H9 (cell line): ENCODE results near the gene DUSP28. TPM values are rescaled to one million over a fixed set of nuclear protein-coding genes. Genes with fewer than 3 reads are reported as not detected.

Source experiments
- DNase-seq: peaks from one replicate; pipeline ENCODE4 v3.0.0-alpha.2; 2017
- H2AFZ ChIP-seq: one replicate; pipeline ENCODE4 v1.6.1; 2013; ENCODE audit warnings: mild to moderate bottlenecking, low read length, control low read depth, moderate library complexity
- H2AK5ac ChIP-seq: 2 replicates; pipeline ENCODE4 v1.6.1; 2013; ENCODE audit warnings: low read length, control low read depth, mixed read lengths; ENCODE audit not compliant: insufficient read length
- H2BK120ac ChIP-seq: one replicate; pipeline ENCODE4 v1.6.1; 2013; ENCODE audit warnings: low read depth, mild to moderate bottlenecking, low read length, control low read depth, inconsistent platforms; ENCODE audit not compliant: poor library complexity, severe bottlenecking
- H2BK12ac ChIP-seq: 2 replicates; pipeline ENCODE4 v1.6.1; 2013; ENCODE audit warnings: low read length, control low read depth, mixed read lengths, low read depth; ENCODE audit not compliant: insufficient read length
- H2BK15ac ChIP-seq: 2 replicates; pipeline ENCODE4 v1.6.1; 2013; ENCODE audit warnings: low read depth, low read length, control low read depth
- H2BK20ac ChIP-seq: one replicate; pipeline ENCODE4 v1.6.1; 2013; ENCODE audit warnings: low read depth, mild to moderate bottlenecking, low read length, control low read depth, inconsistent platforms; ENCODE audit not compliant: poor library complexity, severe bottlenecking
- H2BK5ac ChIP-seq: 2 replicates; pipeline ENCODE4 v1.6.1; 2013; ENCODE audit warnings: low read length, control low read depth, mixed read lengths; ENCODE audit not compliant: insufficient read length
- H3K14ac ChIP-seq: 2 replicates; pipeline ENCODE4 v1.6.1; 2013; ENCODE audit warnings: low read length, control low read depth; ENCODE audit not compliant: insufficient read depth
- H3K18ac ChIP-seq: 2 replicates; pipeline ENCODE4 v1.6.1; 2013; ENCODE audit warnings: low read depth, mild to moderate bottlenecking, mixed read lengths, low read length, control low read depth; ENCODE audit not compliant: insufficient read length
- H3K23ac ChIP-seq: 2 replicates; pipeline ENCODE4 v1.6.1; 2013; ENCODE audit warnings: low read length, control low read depth, mixed read lengths, low read depth; ENCODE audit not compliant: insufficient read length
- H3K23me2 ChIP-seq: 2 replicates; pipeline ENCODE4 v1.6.1; 2013; ENCODE audit warnings: low read depth, mild to moderate bottlenecking, mixed read lengths, low read length, control low read depth; ENCODE audit not compliant: insufficient read length, poor library complexity, severe bottlenecking
- H3K27ac ChIP-seq: 2 replicates; pipeline ENCODE4 v1.5.1; 2013; ENCODE audit warnings: low read length, control low read depth, mixed read lengths, low read depth; ENCODE audit not compliant: insufficient read length
- H3K27me3 ChIP-seq: 2 replicates; pipeline ENCODE4 v1.6.1; 2013; ENCODE audit warnings: low read length, control low read depth, inconsistent platforms; ENCODE audit not compliant: insufficient read depth
- H3K4ac ChIP-seq: 2 replicates; pipeline ENCODE4 v1.6.1; 2013; ENCODE audit warnings: low read depth, mild to moderate bottlenecking, control low read depth, inconsistent platforms, low read length, moderate library complexity
- H3K4me1 ChIP-seq: 2 replicates; pipeline ENCODE4 v1.6.1; 2013; ENCODE audit warnings: low read length, control low read depth, inconsistent platforms; ENCODE audit not compliant: insufficient read depth
- H3K4me2 ChIP-seq: 2 replicates; pipeline ENCODE4 v1.6.1; 2013; ENCODE audit warnings: low read length, control low read depth, mixed read lengths; ENCODE audit not compliant: insufficient read length, insufficient read depth
- H3K56ac ChIP-seq: 2 replicates; pipeline ENCODE4 v1.6.1; 2013; ENCODE audit warnings: low read depth, mild to moderate bottlenecking, mixed read lengths, low read length, control low read depth; ENCODE audit not compliant: insufficient read length
- H3K79me1 ChIP-seq: 2 replicates; pipeline ENCODE4 v1.6.1; 2013; ENCODE audit warnings: low read depth, mild to moderate bottlenecking, moderate library complexity, low read length, control low read depth, inconsistent platforms; ENCODE audit not compliant: insufficient read depth, poor library complexity, severe bottlenecking
- H3K79me2 ChIP-seq: 2 replicates; pipeline ENCODE4 v1.6.1; 2013; ENCODE audit warnings: low read length, control low read depth, inconsistent platforms; ENCODE audit not compliant: insufficient read depth
- H3K9ac ChIP-seq: 2 replicates; pipeline ENCODE4 v1.6.1; 2013; ENCODE audit warnings: low read length, control low read depth, mixed read lengths; ENCODE audit not compliant: insufficient read length; ENCODE audit errors: extremely low read depth
- H3K9me3 ChIP-seq: one replicate; pipeline ENCODE4 v1.6.1; 2013; ENCODE audit warnings: low read depth, low read length, inconsistent platforms; ENCODE audit not compliant: control insufficient read depth
- H3T11ph ChIP-seq: one replicate; pipeline ENCODE4 v1.6.1; 2013; ENCODE audit warnings: mild to moderate bottlenecking, low read length, control low read depth, inconsistent platforms
- H4K20me1 ChIP-seq: one replicate; pipeline ENCODE4 v1.6.1; 2013; ENCODE audit not compliant: control insufficient read depth, insufficient read length, insufficient read depth
- H4K5ac ChIP-seq: 2 replicates; pipeline ENCODE4 v1.6.1; 2013; ENCODE audit warnings: low read depth, mild to moderate bottlenecking, mixed read lengths, low read length, control low read depth; ENCODE audit not compliant: insufficient read length
- H4K8ac ChIP-seq: replicated peaks from 2 replicates; pipeline ENCODE4 v1.6.1; 2013; ENCODE audit warnings: low read length, control low read depth, mixed read lengths, low read depth; ENCODE audit not compliant: insufficient read length
- H4K91ac ChIP-seq: 2 replicates; pipeline ENCODE4 v1.6.1; 2013; ENCODE audit warnings: low read depth, mild to moderate bottlenecking, moderate library complexity, mixed read lengths, low read length, control low read depth; ENCODE audit not compliant: insufficient read length
- H3K27ac Mint-ChIP-seq, 3 experiments: 2 replicates in 2 of 3; 3 replicates in 1 of 3; pipeline ENCODE4 v1.8.0; 2020 to 2021; ENCODE audit warnings: mixed read lengths in 3 of 3, mild to moderate bottlenecking in 1 of 3, moderate library complexity in 1 of 3
- H3K27me3 Mint-ChIP-seq: 2 replicates; pipeline ENCODE4 v1.8.0; 2021; ENCODE audit warnings: low read depth, mild to moderate bottlenecking, moderate library complexity, mixed read lengths
- H3K36me3 Mint-ChIP-seq, 3 experiments: 2 replicates in 2 of 3; 3 replicates in 1 of 3; pipeline ENCODE4 v1.8.0; 2020 to 2021; ENCODE audit warnings: low read depth in 3 of 3, mixed read lengths in 3 of 3; ENCODE audit not compliant: insufficient read depth in 1 of 3
- H3K4me1 Mint-ChIP-seq, 2 experiments: 2 replicates each; pipeline ENCODE4 v1.8.0; 2020; ENCODE audit warnings: mixed read lengths in 2 of 2
- H3K4me3 Mint-ChIP-seq, 2 experiments: 2 replicates in 1 of 2; 3 replicates in 1 of 2; pipeline ENCODE4 v1.8.0; 2020 to 2021; ENCODE audit warnings: mild to moderate bottlenecking in 2 of 2, mixed read lengths in 2 of 2, moderate library complexity in 1 of 2
- H3K9me3 Mint-ChIP-seq, 2 experiments: 2 replicates in 1 of 2; 3 replicates in 1 of 2; pipeline ENCODE4 v1.8.0; 2020; ENCODE audit warnings: mild to moderate bottlenecking in 2 of 2, mixed read lengths in 2 of 2, moderate library complexity in 1 of 2
- WGBS: extraction: QIAGEN DNeasy Blood & Tissue Kit; methylation state at CpG from one replicate; pipeline ENCODE4 v1.1.7; 2013; ENCODE audit warnings: missing lambda C conversion rate, low lambda C conversion rate, mixed read lengths; ENCODE audit not compliant: insufficient read length; ENCODE audit errors: extremely low coverage; 5-methylcytosine and 5-hydroxymethylcytosine counted together
- total RNA-seq: library from RNA; stranded (reverse); gene quantifications from 2 replicates; pipeline ENCODE4 v1.2.1, GENCODE V29; 2021
- TF ChIP-seq, protein P1 (sequence below): fragments of 200-600 bp; sonication (generic); conservative IDR thresholded peaks from 3 replicates; pipeline ENCODE4 v1.8.0; 2021; ENCODE audit warnings: antibody characterized with exemption, mild to moderate bottlenecking

Gene DUSP28
- total RNA-seq, 1 experiment from 2014 or later, result 1.6 TPM

DNA sequence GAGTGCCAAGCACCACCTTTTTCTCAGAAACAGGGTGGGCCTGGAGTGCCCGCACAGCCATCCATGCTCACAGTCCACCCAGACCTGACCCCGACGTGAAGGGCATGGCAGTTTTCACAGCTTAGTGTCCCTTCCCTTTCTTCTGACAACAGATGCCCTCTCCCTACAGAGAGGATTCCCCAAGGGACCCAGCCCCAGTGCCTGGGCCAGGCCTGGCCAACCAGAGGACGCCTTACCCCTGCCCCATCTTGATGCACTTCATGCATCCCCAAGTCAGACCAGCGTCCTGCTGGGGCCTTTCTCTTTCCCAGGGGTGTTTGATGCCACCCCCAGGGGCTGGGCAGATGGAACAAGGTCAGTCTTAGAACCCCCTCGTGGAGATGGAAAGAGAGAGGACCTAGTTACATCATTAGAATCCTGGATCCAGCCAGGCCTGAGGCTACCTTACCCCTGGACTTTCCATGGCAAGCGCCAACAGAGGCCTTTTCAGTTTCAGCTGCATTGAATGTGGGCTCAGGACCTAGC lies 6.1 kb upstream of the DUSP28 start:
- H3K4me1 Mint-ChIP-seq, result peaks cover 8 to 10% of the 10 kb centered on the region in 2 experiments
- no CpG with 5 or more reads among the region's 7 CpGs for WGBS

More for the DNA sequence above, 6.1 kb upstream of the DUSP28 start:
- Histone ChIP-seq H2BK15ac (no peak overlapping the region), H3K79me2 (no peaks in the 10 kb centered on the region), H3K56ac (no peak overlapping the region), H2BK120ac (no peak overlapping the region), H3K4ac (no peak overlapping the region), H4K8ac (no peak overlapping the region), H4K5ac (no peak overlapping the region), H2AFZ (no peak overlapping the region), H3K79me1 (no peaks in the 10 kb centered on the region), H3T11ph (no peak overlapping the region), H3K4me1 (no peaks in the 10 kb centered on the region), H2BK20ac (no peak overlapping the region), H3K23me2 (no peaks in the 10 kb centered on the region), H2AK5ac (no peak overlapping the region), H2BK12ac (no peak overlapping the region), H3K4me2 (no peak overlapping the region), H2BK5ac (no peak overlapping the region), H3K23ac (no peak overlapping the region), H3K9ac (no peak overlapping the region), H3K14ac (no peak overlapping the region), H3K27me3 (no peaks in the 10 kb centered on the region; the same call in 1 of the 2 replicates), H4K91ac (no peak overlapping the region), H4K20me1 (no peaks in the 10 kb centered on the region), H3K18ac (no peak overlapping the region), H3K27ac (no peak overlapping the region), H3K9me3 (peaks cover 12% of the 10 kb centered on the region)
- H3K9me3 Mint-ChIP-seq, result peaks cover 16 to 17% of the 10 kb centered on the region in 2 experiments
- H3K4me3 Mint-ChIP-seq, result no peak overlapping the region
- TF ChIP-seq, protein P1, sequence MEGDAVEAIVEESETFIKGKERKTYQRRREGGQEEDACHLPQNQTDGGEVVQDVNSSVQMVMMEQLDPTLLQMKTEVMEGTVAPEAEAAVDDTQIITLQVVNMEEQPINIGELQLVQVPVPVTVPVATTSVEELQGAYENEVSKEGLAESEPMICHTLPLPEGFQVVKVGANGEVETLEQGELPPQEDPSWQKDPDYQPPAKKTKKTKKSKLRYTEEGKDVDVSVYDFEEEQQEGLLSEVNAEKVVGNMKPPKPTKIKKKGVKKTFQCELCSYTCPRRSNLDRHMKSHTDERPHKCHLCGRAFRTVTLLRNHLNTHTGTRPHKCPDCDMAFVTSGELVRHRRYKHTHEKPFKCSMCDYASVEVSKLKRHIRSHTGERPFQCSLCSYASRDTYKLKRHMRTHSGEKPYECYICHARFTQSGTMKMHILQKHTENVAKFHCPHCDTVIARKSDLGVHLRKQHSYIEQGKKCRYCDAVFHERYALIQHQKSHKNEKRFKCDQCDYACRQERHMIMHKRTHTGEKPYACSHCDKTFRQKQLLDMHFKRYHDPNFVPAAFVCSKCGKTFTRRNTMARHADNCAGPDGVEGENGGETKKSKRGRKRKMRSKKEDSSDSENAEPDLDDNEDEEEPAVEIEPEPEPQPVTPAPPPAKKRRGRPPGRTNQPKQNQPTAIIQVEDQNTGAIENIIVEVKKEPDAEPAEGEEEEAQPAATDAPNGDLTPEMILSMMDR, result no peak
- no peak overlapping the region for H3K27ac Mint-ChIP-seq
- peaks cover 11% of the 10 kb centered on the region for H3K27me3 Mint-ChIP-seq
- DNase-seq, result no peak
- H3K36me3 Mint-ChIP-seq, result peaks cover 20 to 23% (median 21%) of the 10 kb centered on the region in 3 experiments
